Measurements from ENCODE around the gene MKRN2.

MKRN2 gene

GRCh38 chr3:12515631-12516030 lies 41.3 kb upstream of the MKRN2 start:
- no peak for TF ChIP-seq CTCF (IDR thresholded peaks at IDR 0.05; ENCODE audit: control insufficient read depth, extremely low read depth, insufficient read depth)
- no peak overlapping the region for H3K4me3 ChIP-seq (ENCODE audit: low read depth, low read length)
- DNase-seq (ENCODE audit: low read depth), result no peak

GRCh38 chr3:12516873-12517272 lies 40.0 kb upstream of the MKRN2 start:
- H3K4me3 ChIP-seq (ENCODE audit: low read depth, low read length), result no peak overlapping the region
- no peak for DNase-seq (ENCODE audit: low read depth)
- no peak for TF ChIP-seq CTCF (IDR thresholded peaks at IDR 0.05; ENCODE audit: control insufficient read depth, extremely low read depth, insufficient read depth)

- no peak for TF ChIP-seq CTCF (IDR thresholded peaks at IDR 0.05; ENCODE audit: control insufficient read depth, extremely low read depth, insufficient read depth)
- DNase-seq (ENCODE audit: low read depth), result no peak
- H3K4me3 ChIP-seq (ENCODE audit: low read depth, low read length), result no peak overlapping the region
Measured at GRCh38 chr3:12518261-12519028, 38.4 kb upstream of the MKRN2 start.

GRCh38 chr3:12521010-12521409 lies 35.9 kb upstream of the MKRN2 start:
- no peak for TF ChIP-seq CTCF (IDR thresholded peaks at IDR 0.05; ENCODE audit: control insufficient read depth, extremely low read depth, insufficient read depth)
- no peak overlapping the region for H3K4me3 ChIP-seq (ENCODE audit: low read depth, low read length)

GRCh38 chr3:12522721-12523120 lies 34.2 kb upstream of the MKRN2 start:
- H3K4me3 ChIP-seq (ENCODE audit: low read depth, low read length), result no peak overlapping the region
- peak; percentile 87 for DNase-seq (ENCODE audit: low read depth)
- TF ChIP-seq CTCF (IDR thresholded peaks at IDR 0.05; ENCODE audit: control insufficient read depth, extremely low read depth, insufficient read depth), result peak; percentile 34; the same call in 1 of the 2 replicates

More at GRCh38 chr3:12521010-12521409, 35.9 kb upstream of the MKRN2 start:
- DNase-seq (ENCODE audit: low read depth), result no peak

GRCh38 chr3:12527757-12528143 lies 29.1 kb upstream of the MKRN2 start:
- no peak overlapping the region for H3K4me3 ChIP-seq (ENCODE audit: low read depth, low read length)
- TF ChIP-seq CTCF (IDR thresholded peaks at IDR 0.05; ENCODE audit: control insufficient read depth, extremely low read depth, insufficient read depth), result no peak
- DNase-seq (ENCODE audit: low read depth), result no peak

- no peak for TF ChIP-seq CTCF (IDR thresholded peaks at IDR 0.05; ENCODE audit: control insufficient read depth, extremely low read depth, insufficient read depth)
- no peak for DNase-seq (ENCODE audit: low read depth)
Measured at GRCh38 chr3:12532182-12532581, 24.7 kb upstream of the MKRN2 start.

More at GRCh38 chr3:12532182-12532581, 24.7 kb upstream of the MKRN2 start:
- no peak overlapping the region for H3K4me3 ChIP-seq (ENCODE audit: low read depth, low read length)
